SK-N-SH (cell line): ENCODE data around the gene AMHR2. TPM values are rescaled to one million over a fixed set of nuclear protein-coding genes. Genes with fewer than 3 reads are reported as not detected.
A peak's percentile ranks its signal among the peaks of the same experiment; 100 is the strongest.
"Not testable (repeated sequence)": the region's sequence is repeated elsewhere in the genome, so short reads cannot be mapped to it uniquely, and the experiment has no call there.

Experiments used
- CTCF ChIA-PET: fragments of 300-600, 350-600 bp; formaldehyde crosslinking; extraction: SDS; loops from one replicate; lab custom pipeline; 2021; lab: Yijun Ruan, JAX
- POLR2A ChIA-PET: fragments of 350-600 bp; sonication (Branson Sonifier 250); formaldehyde crosslinking; extraction: SDS; loops from one replicate; lab custom pipeline; 2020; ENCODE audit warnings: antibody characterized with exemption, inconsistent platforms; lab: Yijun Ruan, JAX
- DNase-seq: peaks from one replicate; pipeline ENCODE4 v3.0.0; 2012
- H2AFZ ChIP-seq: fragments of 200-600 bp; sonication (generic); 2 replicates; pipeline ENCODE4 v1.8.1; 2016; ENCODE audit warnings: antibody characterized with exemption, mild to moderate bottlenecking, low read depth
- H3F3A ChIP-seq: fragments of 200-600 bp; sonication (generic); replicated peaks from 2 replicates; pipeline ENCODE3; 2016; ENCODE audit warnings: antibody characterized with exemption, mild to moderate bottlenecking; ENCODE audit not compliant: insufficient read depth
- H3K27ac ChIP-seq, 2 experiments: fragments of 200-500 bp in 1 of 2; fragments of 200-600 bp in 1 of 2; sonication (Bioruptor generic) in 1 of 2; sonication (generic), shearing (Covaris generic) in 1 of 2; 2 replicates each; pipeline versions ENCODE4 v1.5.1 to v1.6.1; 2014 to 2016; ENCODE audit warnings: low read depth in 2 of 2, inconsistent platforms in 1 of 2, low read length in 1 of 2, mild to moderate bottlenecking in 1 of 2, mixed read lengths in 1 of 2
- H3K27me3 ChIP-seq: fragments of 200-600 bp; sonication (generic), shearing (Covaris generic); 2 replicates; pipeline ENCODE4 v1.6.1; 2016; ENCODE audit warnings: mixed run types; ENCODE audit not compliant: insufficient read depth
- H3K36me3 ChIP-seq, 2 experiments: fragments of 200-500 bp in 1 of 2; fragments of 200-600 bp in 1 of 2; sonication (Bioruptor generic) in 1 of 2; sonication (generic) in 1 of 2; replicated peaks in 1 of 2; 2 replicates each; pipeline versions ENCODE3 to v1.5.1; 2014 to 2016; ENCODE audit warnings: low read length in 1 of 2, mild to moderate bottlenecking in 1 of 2; ENCODE audit not compliant: insufficient read depth in 2 of 2, control insufficient read depth in 1 of 2
- H3K4me1 ChIP-seq, 2 experiments: fragments of 200-500 bp in 1 of 2; fragments of 200-600 bp in 1 of 2; sonication (Bioruptor generic) in 1 of 2; sonication (generic), shearing (Covaris generic) in 1 of 2; 2 replicates each; pipeline versions ENCODE4 v1.5.1 to v1.6.1; 2014 to 2016; ENCODE audit warnings: low read depth in 1 of 2, low read length in 1 of 2, mixed run types in 1 of 2; ENCODE audit not compliant: insufficient read depth in 2 of 2, control insufficient read depth in 1 of 2
- H3K4me2 ChIP-seq: fragments of 200-600 bp; sonication (generic), shearing (Covaris generic); 2 replicates; pipeline ENCODE4 v1.6.1; 2017; ENCODE audit warnings: mixed run types
- H3K4me3 ChIP-seq, 2 experiments: fragments of 200-500 bp in 1 of 2; fragments of 200-600 bp in 1 of 2; sonication (Bioruptor generic) in 1 of 2; sonication (generic), shearing (Covaris generic) in 1 of 2; 2 replicates each; pipeline versions ENCODE4 v1.5.1 to v1.8.1; 2014 to 2016; ENCODE audit warnings: low read depth in 2 of 2, inconsistent platforms in 1 of 2, low read length in 1 of 2, mild to moderate bottlenecking in 1 of 2, mixed read lengths in 1 of 2, moderate library complexity in 1 of 2
- H3K79me2 ChIP-seq: fragments of 200-600 bp; sonication (generic); 2 replicates; pipeline ENCODE4 v1.8.1; 2017; ENCODE audit warnings: mild to moderate bottlenecking; ENCODE audit not compliant: insufficient read depth
- H3K9ac ChIP-seq: fragments of 200-600 bp; sonication (generic); 2 replicates; pipeline ENCODE4 v1.6.1; 2017; ENCODE audit warnings: mixed run types
- H3K9me2 ChIP-seq: fragments of 200-600 bp; sonication (generic); 2 replicates; pipeline ENCODE4 v1.6.1; 2017; ENCODE audit warnings: mixed run types
- H3K9me3 ChIP-seq: fragments of 200-600 bp; sonication (generic); 2 replicates; pipeline ENCODE4 v1.6.1; 2017; ENCODE audit warnings: mixed run types, mild to moderate bottlenecking, moderate library complexity
- H4K20me1 ChIP-seq: fragments of 200-600 bp; sonication (generic); 2 replicates; pipeline ENCODE4 v1.6.1; 2017; ENCODE audit warnings: mild to moderate bottlenecking, mixed run types; ENCODE audit not compliant: insufficient read depth
- CHD2 ChIP-seq: fragments of 150-350 bp; IDR thresholded peaks from 2 replicates; pipeline ENCODE4 v1.6.1; 2018; ENCODE audit warnings: low read length; ENCODE audit not compliant: partially characterized antibody
- EZH2phosphoT487 ChIP-seq: fragments of 200-600 bp; sonication (generic); IDR thresholded peaks from 2 replicates; pipeline ENCODE4 v1.6.1; 2017; ENCODE audit warnings: low read depth, mixed run types, mild to moderate bottlenecking, antibody characterized with exemption, moderate library complexity, borderline replicate concordance
- FOSL2 ChIP-seq: IDR thresholded peaks from 2 replicates; pipeline ENCODE4 v1.4.0; 2012; ENCODE audit warnings: low read depth, mild to moderate bottlenecking, moderate library complexity, borderline replicate concordance
- FOXJ3 ChIP-seq: sonication (generic); formaldehyde crosslinking; IDR thresholded peaks from 2 replicates; pipeline ENCODE4 v1.5.1; 2020; ENCODE audit warnings: mild to moderate bottlenecking, missing genetic modification reagents
- IRF3 ChIP-seq: fragments of 150-350 bp; IDR thresholded peaks from 2 replicates; pipeline ENCODE4 v1.6.1; 2016; ENCODE audit warnings: mild to moderate bottlenecking, low read depth, low read length
- MEF2A ChIP-seq: IDR thresholded peaks from 2 replicates; pipeline ENCODE4 v1.4.0; 2012; ENCODE audit warnings: low read depth, borderline replicate concordance
- NFIC ChIP-seq: IDR thresholded peaks from 2 replicates; pipeline ENCODE4 v1.4.0; 2012; ENCODE audit warnings: borderline replicate concordance
- RFX5 ChIP-seq: IDR thresholded peaks from 2 replicates; pipeline ENCODE4 v1.6.1; 2012; ENCODE audit warnings: mild to moderate bottlenecking, improper control_type of control experiment, low read length
- SMC3 ChIP-seq: IDR thresholded peaks from 2 replicates; pipeline ENCODE4 v1.6.1; 2012; ENCODE audit warnings: low read depth, low read length, improper control_type of control experiment
- TEAD4 ChIP-seq: IDR thresholded peaks from 2 replicates; pipeline ENCODE4 v1.4.0; 2012; ENCODE audit warnings: mild to moderate bottlenecking, borderline replicate concordance; ENCODE audit not compliant: insufficient read depth
- USF1 ChIP-seq: IDR thresholded peaks from 2 replicates; pipeline ENCODE4 v1.4.0; 2012; ENCODE audit warnings: low read depth, borderline replicate concordance
- WGBS: methylation state at CpG from one replicate; pipeline ENCODE4 v1.1.6; 2017; ENCODE audit warnings: low lambda C conversion rate; 5-methylcytosine and 5-hydroxymethylcytosine counted together
- polyA plus RNA-seq, 3 experiments: library from polyadenylated mRNA; depleted of rRNA; stranded (reverse); fragments of >200 nt; gene quantifications; 2 replicates each; pipeline ENCODE4 v1.2.3, GENCODE V29; 2012

Gene AMHR2
- polyA plus RNA-seq, 1 of the 3 experiments (the other 2 are of a cell fraction), result 0.03 TPM

- Histone ChIP-seq H3K4me1 (peaks cover 33 to 44% of the 10 kb centered on the region in 2 experiments), H3K9ac (no peak overlapping the region), H3K4me2 (no peak overlapping the region), H3K27me3 (no peaks in the 10 kb centered on the region), H2AFZ (no peak overlapping the region), H3K79me2 (no peaks in the 10 kb centered on the region), H3K9me3 (no peaks in the 10 kb centered on the region), H3K36me3 (no peaks in the 10 kb centered on the region), H3F3A (peaks cover 26% of the 10 kb centered on the region), H3K4me3 (no peak overlapping the region), H4K20me1 (no peaks in the 10 kb centered on the region), H3K27ac (peak overlapping the region in 1 of 2 experiments; percentile 7; a peak in 1 of 4 replicates), H3K9me2 (no peaks in the 10 kb centered on the region)
- 87% methylated on average over 3 of the region's 3 CpGs for WGBS
- POLR2A ChIA-PET, result interaction anchor here (0.9 kb wide), 1 partner anchor 33 kb away, joined by 3 read pairs; no protein-coding TSS in a partner anchor
- no peak for TF ChIP-seq FOSL2
- TF ChIP-seq CHD2, result no peak
- CTCF ChIA-PET, result interaction anchor here (0.9 to 3.0 kb wide), 5 partner anchors 10 to 97 kb away, joined by 3 to 29 read pairs (median 8); partner anchors contain the start of genes AAAS and PRR13
- no peak for DNase-seq
Observed at GRCh38 chr12:53418221-53418620, 5.4 kb upstream of the AMHR2 start.

GRCh38 chr12:53419756-53420155 is 3.9 kb upstream of the AMHR2 start:
- Histone ChIP-seq H3K79me2 (no peaks in the 10 kb centered on the region), H3K36me3 (no peaks in the 10 kb centered on the region), H3K9me3 (no peaks in the 10 kb centered on the region), H3K4me1 (peaks cover 20 to 32% of the 10 kb centered on the region in 2 experiments), H3F3A (peaks cover 10% of the 10 kb centered on the region), H3K4me2 (no peak overlapping the region), H2AFZ (no peak overlapping the region), H4K20me1 (no peaks in the 10 kb centered on the region), H3K9ac (no peak overlapping the region), H3K27ac (no peak overlapping the region), H3K9me2 (no peaks in the 10 kb centered on the region), H3K27me3 (no peaks in the 10 kb centered on the region), H3K4me3 (no peak overlapping the region)
- ChIA-PET POLR2A (no interaction called here), CTCF (interaction anchor here (0.9 to 8.0 kb wide), 6 partner anchors 28 to 95 kb away, joined by 3 to 236 read pairs (median 68); partner anchors contain the start of gene AAAS)
- 93% methylated on average over 2 of the region's 2 CpGs for WGBS
- TF ChIP-seq USF1, result no peak
- TF ChIP-seq RFX5, result no peak
- TF ChIP-seq FOSL2, result no peak
- TF ChIP-seq NFIC, result no peak
- TF ChIP-seq MEF2A, result no peak
- TF ChIP-seq EZH2phosphoT487, result no peak
- TF ChIP-seq IRF3, result no peak
- TF ChIP-seq SMC3, result no peak
- no peak for TF ChIP-seq FOXJ3
- TF ChIP-seq TEAD4, result no peak
- no peak for DNase-seq

- H3K27me3 ChIP-seq, H3F3A ChIP-seq, H3K79me2 ChIP-seq, H3K9me2 ChIP-seq, H3K9me3 ChIP-seq, H3K4me3 ChIP-seq, H4K20me1 ChIP-seq, DNase-seq, H3K36me3 ChIP-seq, H2AFZ ChIP-seq, POLR2A ChIA-PET, H3K4me2 ChIP-seq, H3K9ac ChIP-seq, H3K27ac ChIP-seq: not testable (repeated sequence)
- CTCF ChIA-PET, result interaction anchor here (0.6 to 8.0 kb wide), 11 partner anchors 10 to 328 kb away, joined by 3 to 236 read pairs (median 6); partner anchors contain the start of gene AAAS
- H3K4me1 ChIP-seq, result peaks cover 0 to 23% of the 10 kb centered on the region in 2 experiments; a peak in 1 of 4 replicates
- 82% methylated on average over 12 of the region's 12 CpGs for WGBS
Observed at GRCh38 chr12:53422247-53422646, 1.4 kb upstream of the AMHR2 start.
